ENCODE data around the gene STUB1.

The STUB1 gene

DNA sequence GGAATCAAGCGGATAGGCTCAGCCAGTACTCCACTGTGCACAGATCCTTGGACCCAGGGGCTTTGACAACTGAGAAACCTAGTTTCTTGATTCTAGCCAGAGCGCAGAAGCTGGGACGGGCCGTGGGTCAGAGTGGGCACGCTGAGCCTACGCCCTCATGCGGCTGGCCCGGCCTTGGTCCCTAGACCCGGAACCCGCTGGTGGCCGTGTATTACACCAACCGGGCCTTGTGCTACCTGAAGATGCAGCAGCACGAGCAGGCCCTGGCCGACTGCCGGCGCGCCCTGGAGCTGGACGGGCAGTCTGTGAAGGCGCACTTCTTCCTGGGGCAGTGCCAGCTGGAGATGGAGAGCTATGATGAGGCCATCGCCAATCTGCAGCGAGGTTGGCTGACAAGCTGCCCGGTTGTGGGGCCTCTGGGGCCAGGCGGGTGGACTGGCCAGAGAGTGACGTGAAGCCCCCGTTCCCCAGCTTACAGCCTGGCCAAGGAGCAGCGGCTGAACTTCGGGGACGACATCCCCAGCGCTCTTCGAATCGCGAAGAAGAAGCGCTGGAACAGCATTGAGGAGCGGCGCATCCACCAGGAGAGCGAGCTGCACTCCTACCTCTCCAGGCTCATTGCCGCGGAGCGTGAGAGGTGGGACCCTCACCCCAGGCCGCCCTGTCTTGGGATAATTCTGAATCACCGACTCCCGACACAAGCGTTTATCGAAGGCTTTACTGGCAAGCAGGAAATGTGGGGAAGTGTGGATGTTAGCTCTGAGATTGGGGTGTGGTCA lies 946 bp downstream of the STUB1 start:
- peak; percentile 30; the same call in 1 of the 2 replicates for TF ChIP-seq CTCF (IDR thresholded peaks at IDR 0.05)

DNA sequence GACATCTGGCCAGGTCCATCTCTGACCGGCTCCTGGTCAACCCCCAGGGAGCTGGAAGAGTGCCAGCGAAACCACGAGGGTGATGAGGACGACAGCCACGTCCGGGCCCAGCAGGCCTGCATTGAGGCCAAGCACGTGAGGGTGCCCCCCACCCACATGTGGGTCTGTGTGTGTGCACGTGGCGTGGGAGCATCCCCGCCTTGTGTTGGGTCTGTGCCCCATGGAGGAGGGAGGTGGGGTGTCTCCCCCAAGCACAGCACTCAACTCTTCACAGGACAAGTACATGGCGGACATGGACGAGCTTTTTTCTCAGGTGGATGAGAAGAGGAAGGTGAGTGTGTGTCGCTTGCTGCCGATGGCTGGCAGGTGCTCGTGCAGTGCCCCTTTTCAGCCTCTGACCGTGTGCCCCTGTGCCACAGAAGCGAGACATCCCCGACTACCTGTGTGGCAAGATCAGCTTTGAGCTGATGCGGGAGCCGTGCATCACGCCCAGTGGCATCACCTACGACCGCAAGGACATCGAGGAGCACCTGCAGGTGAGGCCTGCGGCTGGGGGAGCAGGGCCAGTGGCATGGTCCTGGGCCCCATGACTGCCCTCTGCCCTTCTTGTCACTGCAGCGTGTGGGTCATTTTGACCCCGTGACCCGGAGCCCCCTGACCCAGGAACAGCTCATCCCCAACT lies 1.7 kb downstream of the STUB1 start:
- TF ChIP-seq CTCF (IDR thresholded peaks at IDR 0.05) = no peak

- no peak for TF ChIP-seq CTCF (IDR thresholded peaks at IDR 0.05)
Measured at GRCh38 chr16:682493-683395, 2.5 kb downstream of the STUB1 start.

DNA sequence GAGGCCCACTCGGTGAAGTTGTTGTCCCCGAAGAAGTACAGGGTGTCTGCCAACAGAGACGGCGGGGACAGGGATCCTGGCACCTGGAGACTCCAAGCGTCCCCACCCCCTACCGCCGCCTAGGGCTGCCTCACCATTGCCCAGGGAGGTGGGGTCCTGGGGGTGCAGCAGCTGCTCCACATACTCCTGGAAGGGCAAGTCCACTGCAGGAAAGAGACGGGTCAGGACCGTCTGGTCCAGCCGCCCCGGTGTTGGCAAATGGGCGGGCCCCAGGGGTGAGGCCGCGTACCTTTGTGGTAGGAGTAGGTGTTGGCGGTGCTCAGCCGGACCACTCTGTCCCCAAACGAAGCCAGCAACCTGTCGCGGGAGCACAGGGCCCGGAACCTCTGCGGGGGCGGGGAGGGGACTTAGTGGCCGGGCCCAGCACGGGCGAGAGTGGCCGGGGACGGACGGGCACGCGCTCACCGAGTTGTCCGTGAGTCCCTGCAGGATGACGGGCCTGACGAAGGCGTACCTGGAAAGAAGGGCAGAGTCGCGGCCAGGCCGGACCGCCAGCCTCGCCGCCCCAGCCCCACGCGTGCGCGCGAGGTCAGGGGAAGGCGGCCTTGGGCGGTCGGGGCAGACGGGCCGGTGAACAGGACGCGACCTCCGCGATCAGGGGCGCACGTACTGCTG lies 3.3 kb downstream of the STUB1 start:
- no peak for TF ChIP-seq CTCF (IDR thresholded peaks at IDR 0.05)

DNA sequence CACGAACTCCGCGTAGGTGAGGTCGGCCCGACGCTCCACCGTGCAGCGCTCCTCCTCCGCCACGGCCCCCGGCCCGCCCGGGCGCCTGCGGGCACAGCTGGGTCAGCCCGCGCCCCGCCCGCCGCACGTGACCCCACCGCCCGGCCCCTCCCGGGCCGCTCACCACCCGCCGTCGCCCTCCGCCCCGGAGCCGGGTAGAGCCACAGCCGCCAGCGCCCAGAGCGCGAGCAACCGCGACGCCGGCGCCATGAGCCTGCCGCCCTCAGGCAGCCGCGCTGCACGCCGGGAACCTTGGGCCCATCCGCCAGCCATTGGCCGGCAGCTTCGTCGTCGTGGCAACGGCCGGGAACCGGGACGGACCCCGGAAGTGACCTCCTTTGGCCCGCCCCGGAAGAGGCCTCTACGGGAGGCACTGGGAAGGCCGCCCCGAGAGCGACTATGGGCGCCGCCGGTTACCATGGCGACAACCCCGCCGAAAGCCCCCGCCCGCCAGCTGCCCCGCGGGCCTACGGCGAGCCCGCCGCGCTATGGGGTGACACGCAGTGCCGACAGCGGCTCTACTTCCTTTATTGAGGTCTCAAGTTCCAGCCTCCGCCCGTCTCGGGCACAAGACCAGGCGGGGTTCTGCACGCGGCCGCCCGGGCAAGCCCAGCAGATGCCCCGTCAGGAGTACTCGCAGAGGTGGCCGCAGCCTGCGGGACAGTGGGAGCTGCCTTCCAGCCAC lies 4.0 kb downstream of the STUB1 start, which contains the start of gene JMJD8:
Gene JMJD8, minus strand, starts transcription at position 264 of the 724 bp plus-strand sequence. Its CDS starts 15 bp downstream, at position 249.
- no peak for TF ChIP-seq CTCF (IDR thresholded peaks at IDR 0.05)

- no peak for TF ChIP-seq CTCF (IDR thresholded peaks at IDR 0.05)
Measured at GRCh38 chr16:684961-685696, 4.9 kb downstream of the STUB1 start.

Data from LNCAP (cell line).